NCI-H187 (cell line): ENCODE data around the gene CDK5.

Experiments
- DNase-seq, 2 experiments: peaks; one replicate each; lab custom pipeline; 2025; lab: John Stamatoyannopoulos, UW

CDK5 gene

DNA sequence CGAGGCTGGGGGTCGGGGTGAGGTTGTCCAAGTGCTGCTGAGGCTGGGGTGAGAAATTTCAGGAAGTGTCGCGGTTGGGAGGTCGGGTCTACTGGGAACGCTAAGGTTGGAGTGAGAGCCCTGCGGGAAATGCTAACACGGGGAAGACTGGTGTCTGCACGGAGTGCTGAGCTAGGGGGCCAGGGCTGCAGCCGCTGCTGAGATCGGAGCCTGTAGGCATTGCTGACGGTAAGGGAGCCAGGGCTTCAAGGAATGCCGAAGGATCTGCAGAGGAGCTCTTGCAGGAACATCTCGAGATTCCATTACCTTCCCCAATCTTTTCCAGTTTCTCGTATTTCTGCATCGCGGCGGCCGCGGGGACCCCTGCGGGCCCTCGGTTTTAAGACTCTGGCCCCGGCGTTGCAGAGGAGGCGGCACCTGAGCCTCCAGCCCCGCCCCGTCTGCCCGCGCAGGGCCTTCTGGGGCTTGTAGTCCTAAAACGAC, at the start of gene CDK5:
TSS of gene CDK5 (minus strand) at position 392 of the 483 bp plus-strand sequence. CDS start at position 343, 49 bp downstream.
- DNase-seq: no peak

DNA sequence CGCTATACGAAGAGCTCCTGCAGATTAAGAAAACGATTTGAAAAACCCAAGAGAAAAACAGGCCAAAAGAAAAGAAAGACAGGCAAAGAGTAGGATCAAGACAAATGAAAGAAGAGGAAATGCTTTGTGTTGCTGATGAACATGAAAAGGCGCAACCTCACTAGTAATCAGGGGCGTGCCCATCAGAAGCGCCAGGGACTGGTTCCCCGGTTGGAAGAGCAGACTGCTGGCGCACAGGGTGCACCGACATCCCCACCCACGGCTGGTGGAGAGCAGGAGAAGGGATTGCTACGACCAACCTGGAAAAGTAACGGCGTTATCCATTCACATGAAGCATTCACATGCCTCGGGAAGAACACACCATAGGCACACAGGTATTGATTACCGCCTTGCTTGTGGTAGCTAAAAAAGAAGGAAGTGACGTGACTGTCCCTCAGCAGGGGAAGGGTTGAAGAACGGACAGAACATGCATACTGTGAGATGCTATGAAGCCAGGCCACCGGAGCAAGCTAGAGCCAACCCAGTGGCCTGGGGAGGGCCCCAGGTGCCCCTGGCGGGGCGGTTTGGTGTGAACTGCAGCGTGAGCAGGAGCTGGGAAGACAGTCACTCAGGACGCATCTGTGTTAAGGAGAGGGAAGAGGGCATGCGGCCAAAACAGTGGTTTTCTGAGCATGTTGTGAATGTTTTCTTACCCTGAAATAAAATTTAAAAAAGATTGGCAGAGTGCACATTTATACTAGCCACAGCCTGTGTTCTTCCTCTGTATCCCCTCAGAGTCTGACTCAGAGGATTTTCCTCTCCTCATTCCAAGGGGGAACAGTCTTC, 46.9 kb upstream of the CDK5 start:
- no peak for DNase-seq

DNA sequence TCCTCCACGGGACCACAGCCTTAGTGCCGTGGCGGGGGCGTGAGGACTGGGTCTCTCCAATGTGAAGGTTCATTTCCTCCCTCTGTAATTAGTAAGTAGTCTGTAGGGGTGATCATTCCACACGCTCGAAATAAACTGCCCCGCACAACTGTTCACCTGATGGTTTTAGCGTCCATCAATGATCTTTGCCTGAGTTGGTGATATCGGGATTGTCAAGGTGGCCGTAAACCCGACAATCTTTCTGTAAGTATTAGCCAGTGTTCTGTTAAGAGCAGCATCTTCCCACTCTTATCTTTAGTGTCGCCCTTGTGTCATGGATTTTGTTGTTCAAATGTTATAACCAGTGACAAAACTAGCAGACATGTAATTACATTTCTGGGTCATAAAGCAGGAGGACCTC, 46.3 kb upstream of the CDK5 start:
- DNase-seq: no peak

DNA sequence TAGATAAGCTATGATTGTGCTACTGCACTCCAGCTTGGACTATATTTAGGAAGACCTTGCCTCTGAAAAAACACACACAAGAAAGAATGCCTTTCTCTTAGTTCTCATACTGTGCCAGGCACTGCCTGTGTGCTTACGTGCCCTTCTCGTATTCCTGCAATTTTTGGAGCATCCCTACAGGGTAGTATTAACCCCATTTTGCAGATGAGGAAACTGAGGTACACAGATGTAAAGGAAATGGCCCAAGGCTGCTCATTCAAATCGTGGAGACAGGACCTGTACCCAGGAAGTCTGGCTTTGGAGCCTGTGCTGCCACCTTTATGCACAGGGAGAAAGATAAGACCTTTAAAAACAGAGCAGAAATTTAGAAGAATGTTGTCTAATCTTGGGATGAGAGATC, 45.3 kb upstream of the CDK5 start:
- DNase-seq: no peak

DNA sequence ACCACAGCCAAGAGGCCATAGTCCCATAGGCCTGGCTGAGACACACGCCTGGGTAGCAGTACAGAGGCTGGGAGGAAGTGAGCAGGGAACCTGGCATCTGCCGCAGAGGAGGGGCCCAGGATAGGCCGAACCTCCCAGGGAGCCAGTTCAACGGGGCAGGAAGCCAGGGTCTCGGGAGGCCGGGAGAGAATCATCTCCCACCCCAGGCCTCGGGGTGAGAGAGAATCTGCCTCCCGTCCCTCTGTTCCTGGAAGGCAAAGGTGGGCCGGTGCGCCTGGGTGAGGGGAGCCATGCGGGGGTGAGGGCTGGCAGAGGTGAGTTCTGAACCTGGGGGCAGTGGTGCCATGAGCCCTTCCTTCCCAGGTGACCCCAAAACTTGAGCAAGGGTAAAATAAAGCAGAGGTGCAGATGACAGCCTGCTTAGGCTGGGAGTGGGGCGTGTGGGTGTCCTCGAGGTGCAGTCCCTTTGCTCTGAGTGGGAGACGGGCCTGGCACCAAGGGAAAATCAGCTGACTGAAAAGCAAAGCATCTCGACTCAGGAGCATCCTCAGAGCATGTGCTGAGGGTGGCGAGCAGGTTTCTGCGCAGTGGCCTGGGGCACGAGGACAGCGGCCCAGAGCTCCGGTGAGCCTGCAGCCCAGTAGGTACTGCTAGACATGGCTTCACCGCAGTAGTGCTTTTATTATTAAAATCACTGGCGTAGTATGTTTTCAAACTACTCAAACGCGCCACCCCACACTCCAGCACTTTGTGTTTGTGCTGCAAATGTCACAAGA, 44.1 kb upstream of the CDK5 start:
- DNase-seq: no peak

DNA sequence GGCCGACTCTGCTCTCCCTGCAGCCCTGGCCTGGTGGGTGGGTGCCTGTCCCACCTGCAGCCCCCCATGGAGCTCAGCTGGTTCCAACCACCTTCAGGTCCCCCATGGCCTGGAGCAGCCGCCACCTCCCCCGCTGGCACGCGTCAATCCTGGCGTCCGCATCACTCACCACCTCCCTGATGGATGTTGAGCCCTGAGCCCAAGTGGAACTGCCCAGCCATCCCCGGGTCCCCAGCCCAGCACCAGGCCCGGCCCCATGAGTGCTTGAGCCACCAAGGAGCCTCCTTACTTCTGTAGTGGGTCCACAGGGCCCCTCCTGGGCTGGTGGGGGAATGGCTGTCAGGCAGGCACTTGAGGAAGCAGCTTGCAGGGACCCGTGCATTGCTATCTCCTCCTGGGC, 43.2 kb upstream of the CDK5 start:
- DNase-seq: no peak

DNA sequence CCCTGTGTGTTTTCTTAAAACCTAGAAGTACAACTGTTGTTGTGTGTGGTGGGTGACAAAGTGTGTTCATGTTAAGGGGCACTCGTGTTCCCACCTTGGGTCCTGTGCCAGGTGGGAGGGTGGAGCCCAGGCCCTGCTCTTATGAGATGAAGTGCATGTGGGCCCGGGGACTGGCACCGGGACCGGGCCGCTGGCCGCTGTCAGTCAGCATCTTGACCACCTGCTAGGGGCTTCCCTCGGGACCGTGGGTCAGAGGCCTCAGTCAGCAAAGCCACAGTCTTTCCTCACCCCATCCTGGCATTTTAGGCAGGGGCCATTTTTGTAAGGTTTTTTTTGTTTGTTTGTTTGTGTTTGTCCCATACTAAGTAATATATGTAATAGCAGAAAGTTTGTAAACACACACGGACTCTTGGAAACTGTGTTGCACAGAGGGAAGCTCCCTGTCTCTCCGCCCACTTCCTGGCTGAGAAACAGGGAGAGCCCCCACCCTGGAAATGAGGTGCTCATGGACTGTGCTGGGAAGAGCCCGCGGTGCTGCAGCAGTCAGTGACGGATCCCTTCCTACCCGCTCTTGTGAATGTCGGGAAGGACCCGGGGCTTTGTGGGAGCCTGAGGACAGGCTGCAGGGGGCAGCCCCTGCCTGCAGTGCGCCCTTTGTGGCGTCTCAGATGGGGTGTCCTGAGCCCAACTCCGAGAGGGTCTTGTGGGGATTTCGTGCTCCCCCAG, 42.0 kb upstream of the CDK5 start:
- DNase-seq: no peak

DNA sequence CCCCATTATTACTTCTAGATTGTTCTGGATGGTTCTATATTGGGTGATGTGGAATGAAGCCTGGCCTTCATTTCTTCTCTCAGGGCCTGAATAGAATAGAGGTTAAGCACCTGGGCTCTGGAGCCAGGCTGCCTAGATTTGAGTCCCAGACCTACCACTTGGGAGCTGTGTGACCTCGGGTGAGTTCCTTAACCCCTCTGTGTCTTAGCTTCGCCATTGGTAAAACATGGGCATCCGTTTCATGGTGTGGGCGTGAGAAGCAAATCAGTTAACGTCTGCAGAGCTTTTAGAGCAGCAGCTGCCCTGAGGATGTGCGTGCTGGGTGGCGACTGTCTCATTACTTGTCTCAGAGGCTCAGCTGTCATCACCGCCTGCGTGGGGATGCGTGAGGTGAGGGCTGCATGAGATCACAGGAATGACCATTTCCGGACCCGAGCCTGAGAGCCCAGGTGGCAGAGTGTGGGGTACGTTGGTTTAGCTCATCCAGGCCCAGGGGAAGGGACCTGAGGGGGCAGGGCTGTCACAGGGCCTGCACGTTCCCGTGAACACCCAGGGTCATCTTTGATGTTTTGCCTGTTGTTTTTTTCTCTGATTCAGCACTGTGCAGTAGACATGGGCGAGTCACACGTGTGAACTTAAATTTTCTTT, 38.3 kb upstream of the CDK5 start:
- DNase-seq: no peak

DNA sequence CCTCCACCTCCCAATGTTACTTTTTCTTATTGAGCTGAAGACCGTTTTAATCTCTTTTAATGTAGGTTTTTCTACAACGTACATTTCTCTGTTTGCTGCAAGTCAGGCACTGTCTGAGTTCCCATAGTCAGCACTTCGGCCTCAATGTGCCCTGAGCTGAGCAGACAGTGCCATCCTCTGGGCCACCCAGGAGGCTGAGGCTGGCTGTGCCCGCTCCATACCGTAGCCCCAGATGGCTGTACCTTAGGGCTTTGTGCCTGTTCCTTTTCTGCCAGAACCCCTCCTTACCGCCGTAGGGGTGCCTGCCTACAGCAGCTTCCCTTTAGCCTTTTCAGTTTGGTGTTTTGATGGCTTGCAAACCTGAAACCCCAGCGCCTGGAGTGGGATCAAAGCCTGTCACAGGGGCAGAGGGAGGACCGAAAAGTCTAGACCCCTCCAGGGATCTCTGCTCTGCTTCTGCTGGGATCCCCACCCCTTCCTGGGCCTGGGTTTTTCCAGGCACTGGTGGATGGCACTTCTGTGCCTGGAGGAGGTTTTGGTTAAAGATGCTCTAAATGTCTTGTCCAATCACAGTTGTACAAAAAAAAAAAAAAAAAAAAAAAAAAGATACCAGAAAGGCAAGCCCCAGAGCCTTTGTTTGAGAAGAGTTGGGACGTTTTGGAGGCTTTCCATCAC, 37.6 kb upstream of the CDK5 start:
- DNase-seq: no peak

DNA sequence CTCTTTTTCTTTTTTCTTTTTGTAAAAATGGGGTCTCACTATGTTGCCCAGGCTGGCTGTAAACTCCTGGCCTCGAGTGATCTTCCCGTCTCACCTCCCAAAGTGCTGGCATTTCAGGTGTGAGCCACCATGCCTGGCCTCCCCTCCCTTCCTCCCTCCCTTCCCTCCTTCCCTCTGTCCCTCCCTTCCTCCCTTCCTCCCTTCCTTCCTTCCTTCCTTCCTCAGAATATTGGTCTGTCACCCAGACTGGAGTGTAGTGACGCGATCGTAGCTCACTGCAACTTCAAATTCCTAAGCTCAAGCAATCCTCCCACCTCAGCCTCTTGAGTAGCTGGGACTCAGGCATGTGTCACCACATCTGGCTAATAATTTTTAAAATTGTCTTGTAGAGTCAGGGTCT, 37.0 kb upstream of the CDK5 start:
- no peak for DNase-seq

DNA sequence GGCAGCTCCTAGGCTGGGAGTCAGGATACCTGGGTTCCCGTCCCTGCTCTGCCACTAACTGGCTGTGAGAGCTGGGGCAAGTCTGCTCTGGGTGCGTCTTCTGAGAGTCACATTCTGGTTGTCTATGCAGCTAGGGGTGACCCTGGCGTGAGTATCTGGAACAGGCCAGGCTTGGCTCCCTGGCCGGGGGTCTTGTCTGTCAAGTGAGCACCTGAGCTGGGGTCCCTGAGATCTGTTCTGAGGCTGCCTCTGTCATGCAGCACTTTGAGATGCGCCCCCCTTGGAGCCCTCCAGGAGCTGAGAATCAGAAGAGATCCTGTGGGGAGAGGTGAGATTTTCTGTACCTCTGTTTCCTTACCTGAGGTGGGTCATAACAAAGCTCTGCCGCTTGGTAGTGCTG, 36.1 kb upstream of the CDK5 start:
- DNase-seq: no peak

DNA sequence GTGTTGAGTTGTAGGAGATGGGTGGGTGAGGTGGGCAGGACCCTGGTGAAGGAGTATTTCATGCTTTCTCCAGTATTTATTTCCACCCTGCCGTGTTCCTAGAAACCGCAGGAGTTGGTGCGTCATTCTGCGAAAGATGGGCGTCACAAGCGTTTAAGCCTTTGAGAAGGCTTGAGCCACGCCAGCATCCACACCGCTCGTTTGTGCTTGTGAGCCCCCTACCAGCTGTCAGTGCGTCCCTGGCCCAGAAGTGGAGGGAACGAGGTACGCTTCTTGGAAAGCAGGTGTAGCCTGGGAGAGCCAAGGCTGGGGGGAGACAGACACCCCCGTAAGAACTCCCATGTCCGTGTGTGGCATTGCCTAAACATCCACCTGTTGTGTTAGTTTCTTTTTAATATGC, 34.3 kb upstream of the CDK5 start:
- DNase-seq: no peak

DNA sequence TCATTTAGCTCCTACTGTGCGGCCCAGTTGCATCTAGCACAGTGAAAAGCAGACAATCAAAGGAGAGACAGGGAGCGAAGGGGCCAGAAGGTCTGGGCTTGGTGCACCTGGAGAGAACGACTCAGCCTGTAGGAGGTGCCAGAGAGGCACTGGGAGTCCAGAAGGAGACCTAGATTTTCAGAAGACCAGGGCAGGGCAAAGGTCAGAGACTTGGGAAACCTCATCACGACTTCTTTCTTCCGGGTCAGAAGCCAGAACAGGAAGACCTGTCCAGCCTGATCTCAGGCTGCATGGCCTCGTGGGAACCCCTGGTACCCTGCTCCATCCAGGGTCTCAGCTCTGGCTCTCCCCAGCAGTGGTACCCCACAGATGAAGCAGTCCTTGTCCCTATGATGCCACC, 33.7 kb upstream of the CDK5 start:
- DNase-seq: no peak

DNA sequence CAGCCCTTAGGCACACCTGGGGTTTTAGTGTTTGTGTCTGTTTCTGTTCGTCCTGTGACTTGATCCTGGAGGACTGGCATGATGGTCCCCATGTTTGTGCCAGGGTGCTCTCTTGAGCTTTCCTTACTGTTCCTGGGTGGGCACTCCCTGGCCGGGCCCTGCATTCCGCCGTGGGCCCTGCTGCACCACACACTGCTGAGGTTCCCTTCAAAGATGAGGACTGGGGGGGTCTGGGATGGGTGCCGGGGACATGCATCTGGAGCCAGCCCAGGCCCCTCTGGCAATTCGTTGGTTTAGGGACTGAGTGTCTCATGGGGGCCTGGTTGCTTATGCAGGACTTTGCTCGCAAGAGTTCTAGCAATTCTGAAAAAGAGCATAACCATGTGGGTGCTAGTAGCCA, 33.3 kb upstream of the CDK5 start:
- DNase-seq: no peak

DNA sequence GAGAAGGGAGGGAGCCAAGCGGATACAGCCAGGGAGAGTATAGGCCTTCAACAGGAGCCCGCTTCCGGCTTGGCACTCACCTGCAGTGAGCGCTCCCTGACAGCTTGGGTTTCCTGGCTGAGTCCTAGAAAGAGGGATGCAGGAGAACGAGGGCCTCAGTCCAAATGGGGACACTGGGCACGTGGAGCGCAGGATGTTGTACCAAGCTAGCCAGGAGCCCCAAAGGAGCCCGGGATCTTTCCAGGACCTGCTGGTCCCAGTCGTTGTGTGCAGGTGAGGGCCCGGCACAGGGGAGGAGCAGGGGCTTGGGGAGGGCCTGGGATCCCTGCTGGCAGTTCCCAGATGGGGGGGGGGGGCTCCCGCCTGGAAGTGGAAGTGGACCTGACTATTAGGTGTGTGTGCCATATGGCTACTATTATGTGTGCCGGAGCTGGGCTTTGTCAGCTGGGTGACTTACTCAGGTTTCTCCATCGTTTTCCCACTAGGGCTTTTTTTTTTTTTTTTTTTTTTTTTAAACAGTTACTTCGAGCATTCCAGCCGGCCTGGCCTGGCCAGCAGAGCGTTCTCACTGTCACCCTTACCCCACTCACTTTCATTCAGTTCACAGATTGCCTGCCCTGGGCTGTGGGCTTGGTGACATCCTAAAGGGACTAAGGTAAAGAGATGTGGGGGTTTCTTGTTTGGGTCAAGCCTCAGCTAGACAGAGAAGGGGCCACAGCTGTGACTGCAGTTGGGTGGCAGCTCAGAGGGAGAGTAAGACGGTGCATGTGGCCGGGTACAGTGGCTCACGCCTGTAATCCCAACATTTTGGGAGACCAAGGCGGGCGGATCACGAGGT, 32.4 kb upstream of the CDK5 start:
- no peak for DNase-seq

DNA sequence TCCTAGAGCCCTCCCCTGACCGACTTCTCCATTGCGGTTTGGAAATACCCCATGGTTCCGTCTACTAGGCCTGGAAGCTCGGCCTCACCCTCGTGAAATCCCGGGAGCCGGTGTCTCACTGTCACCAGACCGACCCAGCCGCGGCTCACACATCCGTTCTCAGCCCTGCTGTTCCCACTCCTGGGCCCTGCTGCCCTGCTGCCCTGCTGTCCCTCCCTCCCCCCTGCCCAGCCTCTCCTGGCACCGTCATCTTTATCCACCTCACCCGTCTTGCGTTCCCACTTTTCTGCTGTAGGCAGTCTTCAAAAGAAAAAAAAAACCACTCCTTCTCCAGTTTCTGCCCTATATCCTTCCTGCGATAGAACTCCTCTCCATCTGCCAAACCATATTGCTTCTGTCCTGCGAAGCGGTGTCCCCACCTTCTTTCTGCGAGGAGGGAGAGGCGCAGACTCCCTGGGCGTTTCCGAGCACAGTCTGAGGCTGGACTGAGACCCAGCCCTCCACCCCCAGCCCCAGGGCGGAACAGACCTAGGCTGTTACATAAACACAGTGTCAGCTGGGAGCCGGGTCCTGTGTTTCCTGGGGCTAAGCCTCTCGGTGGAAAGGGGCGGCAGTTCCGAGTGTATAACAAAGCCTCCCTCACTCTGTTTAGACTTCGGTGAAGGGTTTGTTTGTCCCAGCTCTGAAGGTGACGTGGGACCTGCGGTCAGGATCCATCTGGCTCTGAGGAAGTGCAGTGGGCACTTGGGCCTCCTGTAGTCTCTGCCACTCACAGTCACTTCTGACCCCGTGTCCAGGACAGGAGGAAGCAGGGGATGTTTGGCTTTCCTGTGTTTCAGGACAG, 31.4 kb upstream of the CDK5 start:
- DNase-seq: no peak

DNA sequence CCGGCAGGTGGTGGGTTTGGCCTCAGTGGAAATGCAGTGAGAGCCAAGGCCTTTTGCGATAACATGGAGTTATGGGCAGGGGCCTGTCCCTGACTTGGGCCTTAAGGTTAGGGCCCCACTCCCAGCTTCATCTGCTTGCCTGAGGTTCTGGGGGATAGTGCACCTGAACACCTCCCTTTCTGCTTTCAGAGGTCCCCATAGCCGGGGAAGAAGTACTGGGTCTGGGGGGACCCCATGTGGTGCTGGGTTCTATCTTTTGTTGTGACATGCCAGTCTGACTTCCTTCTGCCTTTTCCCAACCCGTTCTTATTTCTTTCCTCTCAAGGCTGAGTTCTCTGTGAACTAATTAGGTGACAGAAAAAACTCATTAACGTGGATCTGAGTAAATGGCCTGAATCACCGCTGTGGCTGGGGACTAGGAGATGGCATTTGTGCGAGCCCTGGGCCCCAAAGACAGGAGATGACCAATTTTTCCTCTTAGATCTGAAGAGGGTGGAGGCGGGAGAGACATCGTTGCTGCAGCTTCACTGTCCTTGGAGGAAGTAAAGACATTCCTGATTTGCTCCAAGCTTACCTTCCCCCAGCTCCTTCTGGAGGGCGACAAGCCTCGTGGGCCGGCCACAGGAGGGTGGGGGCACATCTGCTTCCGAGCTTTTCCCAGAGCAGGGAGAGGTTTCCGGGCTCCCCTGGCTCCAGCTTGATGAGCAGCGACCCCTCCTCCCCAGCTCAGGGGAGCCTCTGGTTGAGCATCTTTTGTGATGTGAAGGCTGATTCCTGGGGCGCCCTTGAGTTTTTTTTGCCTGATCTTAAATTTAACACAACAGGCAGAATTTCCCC, 30.5 kb upstream of the CDK5 start:
- DNase-seq: no peak

DNA sequence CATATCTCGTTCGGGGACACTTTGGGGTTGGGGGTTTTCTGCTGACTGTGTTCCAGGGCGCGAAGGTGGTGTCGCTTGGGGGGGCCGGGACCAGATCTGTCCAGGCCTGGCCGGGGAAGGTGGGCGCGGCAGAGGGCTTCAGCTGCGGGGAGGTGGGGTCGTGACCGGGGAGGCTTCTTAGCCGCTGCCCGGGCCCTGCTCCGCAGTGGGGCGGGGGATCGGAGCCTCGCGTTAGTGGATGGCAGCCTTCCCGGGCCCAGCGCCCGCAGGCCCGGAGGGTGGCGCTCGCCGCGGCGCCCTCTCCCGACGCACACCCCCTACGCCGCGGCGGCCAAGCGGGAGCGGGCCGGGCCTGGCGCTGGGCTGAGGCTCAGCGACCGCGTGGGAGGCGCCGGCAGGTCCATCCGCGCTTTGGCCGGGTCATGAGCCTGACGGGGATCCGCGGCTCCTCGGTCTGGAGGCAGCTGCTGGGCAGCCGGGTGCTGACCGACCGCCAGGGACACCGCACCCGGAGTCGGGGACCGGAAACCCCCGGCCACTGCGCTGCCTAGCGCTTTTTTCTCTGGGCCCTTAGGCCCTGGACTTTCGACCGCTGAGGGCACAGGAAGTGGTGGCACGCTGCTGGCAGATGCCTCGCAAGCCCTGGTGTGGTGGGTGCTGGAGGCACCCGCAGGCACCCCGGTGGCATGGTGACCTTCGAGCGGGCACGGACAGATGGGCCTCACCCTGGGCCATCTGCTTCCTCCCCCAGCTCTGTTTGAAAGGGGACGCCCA, 29.7 kb upstream of the CDK5 start:
- no peak for DNase-seq
